HT1080 (cell line): Measurements from ENCODE around the gene NYAP1. TPM values are rescaled to one million over a fixed set of nuclear protein-coding genes. Genes with fewer than 3 reads are reported as not detected.
"Not testable (repeated sequence)": the region's sequence is repeated elsewhere in the genome, so short reads cannot be mapped to it uniquely, and the experiment has no call there.

Experiments
- DNase-seq: peaks from one replicate; pipeline ENCODE4 v3.0.0-alpha.2; 2015; ENCODE audit warnings: low read depth
- total RNA-seq: library from RNA; depleted of rRNA; stranded (reverse); fragments of >200 nt; shearing (Covaris generic); gene quantifications from 2 replicates; pipeline ENCODE4 v1.2.3, GENCODE V29; 2014

NYAP1 gene
- total RNA-seq, 1 experiment from 2014 or later = 0.10 TPM

DNA sequence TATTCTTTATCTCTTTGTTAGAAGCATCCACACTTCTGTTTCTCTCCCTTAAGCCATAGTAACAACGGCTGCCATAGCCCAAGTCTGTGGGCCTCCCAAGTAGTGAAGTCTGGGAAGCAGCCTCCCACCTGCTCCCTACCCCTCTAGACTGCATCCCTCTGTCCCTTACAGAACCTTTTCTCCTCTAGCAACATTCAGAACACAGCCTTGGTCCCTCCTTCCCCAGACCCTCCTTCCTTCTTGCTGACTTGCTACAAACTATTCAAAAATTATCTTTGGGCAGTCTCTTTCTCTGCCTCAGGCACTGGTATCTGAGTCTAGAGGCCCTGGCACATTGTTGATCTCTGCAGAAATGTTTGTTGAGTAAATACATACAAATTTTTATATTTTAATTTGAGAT is 2.3 kb upstream of the NYAP1 start:
- no peak for DNase-seq

DNA sequence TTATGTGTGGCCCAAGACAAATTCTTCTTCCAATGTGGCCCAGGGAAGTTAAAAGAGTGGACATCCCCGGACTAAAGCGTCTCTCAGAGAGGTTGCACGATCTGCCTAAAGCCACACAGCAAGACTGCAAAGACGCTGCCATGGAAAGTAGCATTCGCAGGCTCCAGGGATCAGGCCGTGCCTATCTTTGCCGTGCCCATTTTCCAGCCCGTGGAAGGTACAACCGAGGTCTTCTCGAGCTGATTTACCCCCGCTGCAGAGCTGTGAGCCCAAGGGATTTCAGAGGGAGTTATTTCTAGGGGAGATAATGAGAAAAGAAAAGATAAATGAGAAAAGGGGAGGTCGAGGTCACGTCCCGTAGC is 1.0 kb upstream of the NYAP1 start:
- DNase-seq = no peak

DNA sequence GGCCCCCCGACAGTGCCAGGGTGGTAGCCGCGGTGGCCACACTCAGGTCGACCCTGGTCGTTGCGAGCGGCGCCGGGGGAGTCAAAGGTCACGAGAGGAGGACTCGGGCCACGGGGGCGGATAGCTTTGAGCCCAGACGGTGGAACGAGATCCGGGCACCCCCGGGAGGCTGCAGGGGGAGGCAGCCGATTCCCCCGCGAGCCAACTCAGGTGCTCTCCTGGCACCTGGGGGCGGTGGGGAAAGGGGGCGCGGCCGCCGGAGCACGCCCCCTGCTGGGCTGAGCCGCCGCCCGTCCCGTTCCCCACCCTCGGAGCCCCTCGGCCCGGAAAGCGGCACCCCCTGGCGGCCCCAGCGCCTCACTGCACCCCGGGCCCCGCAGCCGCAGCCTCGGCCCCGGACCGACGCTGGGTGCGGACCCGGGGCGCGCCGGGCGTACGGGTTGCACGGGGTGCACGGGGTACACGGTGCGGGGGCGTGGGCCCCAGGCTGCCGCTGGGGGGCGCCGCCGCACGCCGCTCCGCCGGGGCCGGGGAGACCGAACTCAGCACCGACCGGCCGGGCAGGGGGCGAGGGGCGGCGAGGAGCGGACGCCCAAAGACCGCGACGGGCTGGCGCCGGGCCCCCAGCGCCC is 521 bp upstream of the NYAP1 start:
- DNase-seq = peak; percentile 44

GRCh38 chr7:100484673-100485045 is 932 bp downstream of the NYAP1 start:
- DNase-seq = no peak

DNA sequence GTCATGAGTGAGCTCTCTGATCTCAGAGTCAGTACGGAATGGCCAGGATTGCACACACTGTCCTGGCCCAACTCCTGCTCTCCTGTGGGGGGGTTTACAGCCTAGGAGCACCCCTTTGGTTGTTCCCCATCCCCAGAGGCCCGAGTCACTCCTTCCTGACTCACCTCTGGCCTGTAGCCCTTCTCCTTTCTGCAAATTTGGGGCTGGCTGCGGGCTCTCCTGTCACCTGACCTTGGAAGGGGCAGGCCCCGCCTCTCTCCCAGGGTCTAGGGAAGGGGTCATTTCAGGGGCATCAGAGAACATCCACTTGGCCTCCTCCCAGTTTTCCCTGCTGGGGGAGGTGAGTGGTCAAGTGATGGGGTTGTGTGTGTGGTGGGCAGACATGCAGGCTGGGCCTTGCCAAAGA is 1.7 kb downstream of the NYAP1 start:
- DNase-seq = no peak

GRCh38 chr7:100486111-100486636 is 2.4 kb downstream of the NYAP1 start:
- DNase-seq = no peak

- no peak for DNase-seq
These were observed 3.2 kb downstream of the NYAP1 start for GRCh38 chr7:100486753-100487446.

DNA sequence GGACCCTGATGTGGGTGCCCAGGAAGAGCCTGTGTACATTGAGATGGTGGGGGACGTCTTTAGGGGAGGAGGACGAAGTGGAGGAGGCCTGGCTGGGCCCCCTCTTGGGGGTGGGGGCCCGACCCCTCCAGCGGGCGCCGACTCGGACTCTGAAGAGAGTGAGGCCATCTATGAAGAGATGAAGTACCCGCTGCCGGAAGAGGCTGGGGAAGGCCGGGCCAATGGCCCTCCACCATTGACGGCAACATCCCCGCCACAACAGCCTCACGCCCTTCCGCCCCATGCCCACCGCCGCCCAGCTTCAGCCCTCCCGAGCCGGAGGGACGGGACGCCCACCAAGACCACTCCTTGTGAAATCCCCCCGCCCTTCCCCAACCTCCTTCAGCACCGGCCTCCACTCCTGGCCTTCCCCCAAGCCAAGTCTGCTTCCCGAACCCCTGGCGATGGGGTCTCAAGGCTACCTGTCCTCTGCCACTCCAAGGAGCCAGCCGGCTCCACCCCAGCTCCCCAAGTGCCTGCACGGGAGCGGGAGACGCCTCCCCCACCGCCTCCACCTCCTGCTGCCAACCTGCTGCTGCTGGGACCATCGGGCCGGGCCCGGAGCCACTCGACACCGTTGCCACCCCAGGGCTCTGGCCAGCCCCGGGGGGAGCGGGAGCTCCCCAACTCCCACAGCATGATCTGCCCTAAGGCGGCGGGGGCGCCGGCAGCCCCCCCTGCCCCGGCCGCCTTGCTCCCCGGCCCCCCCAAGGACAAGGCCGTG is 4.8 kb downstream of the NYAP1 start:
- no peak for DNase-seq

- DNase-seq = no peak
These were observed 5.4 kb downstream of the NYAP1 start for GRCh38 chr7:100489121-100489520.

- DNase-seq = peak; percentile 85
These were observed 6.1 kb downstream of the NYAP1 start for GRCh38 chr7:100489824-100490223.

- no peak for DNase-seq
These were observed 6.9 kb downstream of the NYAP1 start for GRCh38 chr7:100490483-100491191.

DNA sequence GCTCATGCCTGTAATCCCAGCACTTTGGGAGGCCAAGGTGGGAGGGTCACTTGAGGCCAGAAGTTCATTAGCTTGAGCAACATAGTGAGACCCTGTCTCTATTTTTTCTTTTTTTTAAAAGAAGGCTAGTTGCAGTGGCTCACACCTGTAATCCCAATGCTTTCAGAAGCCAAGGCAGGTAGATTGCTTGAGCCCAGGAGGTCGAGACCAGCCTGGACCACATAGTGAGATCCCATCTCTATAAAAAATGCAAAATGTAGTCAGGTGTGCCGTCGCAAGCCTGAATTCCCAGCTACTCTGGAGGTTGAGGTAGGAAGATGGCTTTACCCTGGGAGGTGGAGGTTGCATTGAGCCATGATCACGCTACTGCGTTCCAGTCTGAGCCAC is 7.5 kb downstream of the NYAP1 start:
- DNase-seq = no peak

- DNase-seq = no peak
These were observed 9.2 kb downstream of the NYAP1 start for GRCh38 chr7:100492738-100493475.

DNA sequence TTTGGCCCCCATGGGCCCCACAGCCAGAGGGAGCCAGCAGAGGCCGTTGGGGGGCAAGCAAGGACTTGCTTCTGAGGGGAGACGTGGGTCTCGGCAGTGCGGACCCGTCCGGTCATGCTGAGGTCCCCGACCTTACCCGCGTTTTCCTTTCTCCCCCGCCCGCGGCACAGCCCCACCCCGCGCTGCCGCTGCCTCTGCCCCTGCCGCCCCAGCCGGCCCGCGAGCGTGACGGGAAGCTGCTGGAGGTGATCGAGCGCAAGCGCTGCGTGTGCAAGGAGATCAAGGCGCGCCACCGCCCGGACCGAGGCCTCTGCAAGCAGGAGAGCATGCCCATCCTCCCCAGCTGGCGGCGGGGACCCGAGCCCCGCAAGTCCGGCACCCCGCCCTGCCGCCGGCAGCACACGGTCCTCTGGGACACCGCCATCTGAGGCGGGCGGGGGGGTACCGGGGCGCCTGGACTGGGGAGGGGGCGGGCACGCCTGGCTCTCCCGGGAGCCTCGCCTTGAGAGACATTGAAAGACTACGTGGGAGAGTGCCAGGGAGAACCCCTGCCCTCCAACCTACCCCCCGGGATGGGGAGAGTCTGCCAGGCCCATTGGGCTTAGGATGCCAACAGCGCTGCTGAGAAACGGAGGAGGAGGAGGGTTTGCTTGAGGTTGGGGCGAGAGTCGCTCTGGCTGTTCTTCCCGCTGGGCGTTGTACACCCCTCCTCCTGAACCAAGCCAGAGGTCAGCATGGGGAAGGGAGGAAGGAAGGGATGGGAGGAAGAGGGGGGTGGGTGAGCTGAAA is 9.9 kb downstream of the NYAP1 start:
- no peak for DNase-seq

DNA sequence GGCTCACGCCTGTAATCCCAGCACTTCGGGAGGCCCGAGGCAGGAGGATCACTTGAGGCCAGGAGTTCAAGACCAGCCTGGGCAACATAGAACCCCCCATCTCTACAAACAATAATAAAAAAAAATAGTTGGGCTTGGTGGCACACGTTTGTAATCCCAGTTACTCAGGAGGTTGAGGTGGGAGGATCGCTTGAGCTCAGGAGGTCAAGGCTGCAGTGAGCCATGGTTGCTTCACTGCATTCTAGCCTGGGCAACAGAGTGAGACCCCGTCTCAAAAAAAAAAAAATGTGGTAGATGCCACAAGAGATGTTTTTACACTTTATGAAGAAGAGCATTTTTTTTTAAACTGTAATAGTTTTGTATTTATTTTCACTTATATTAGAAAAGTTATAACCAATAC is 12.8 kb downstream of the NYAP1 start:
- DNase-seq = no peak

- DNase-seq = not testable (repeated sequence)
These were observed 17.0 kb downstream of the NYAP1 start for GRCh38 chr7:100500743-100501142.

DNA sequence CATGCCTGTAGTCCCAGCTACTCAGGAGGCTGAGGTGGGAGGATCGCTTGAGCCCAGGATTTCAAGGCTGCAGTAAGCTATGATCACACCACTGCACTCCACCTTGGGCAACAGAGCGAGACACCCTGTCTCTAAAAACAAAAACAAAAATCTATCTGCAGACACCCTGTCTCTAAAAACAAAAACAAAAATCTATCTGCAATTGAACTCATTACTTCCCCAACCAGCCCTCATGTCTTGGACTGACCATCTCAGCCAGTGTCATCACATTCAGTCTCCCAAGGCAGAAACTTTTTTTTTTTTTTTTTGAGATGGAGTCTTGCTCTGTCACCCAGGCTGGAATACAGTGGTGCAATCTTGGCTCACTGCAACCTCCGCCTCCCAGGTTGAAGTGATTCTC is 20.3 kb downstream of the NYAP1 start:
- not testable (repeated sequence) for DNase-seq

- no peak for DNase-seq
These were observed 21.3 kb downstream of the NYAP1 start for GRCh38 chr7:100504887-100505611.

DNA sequence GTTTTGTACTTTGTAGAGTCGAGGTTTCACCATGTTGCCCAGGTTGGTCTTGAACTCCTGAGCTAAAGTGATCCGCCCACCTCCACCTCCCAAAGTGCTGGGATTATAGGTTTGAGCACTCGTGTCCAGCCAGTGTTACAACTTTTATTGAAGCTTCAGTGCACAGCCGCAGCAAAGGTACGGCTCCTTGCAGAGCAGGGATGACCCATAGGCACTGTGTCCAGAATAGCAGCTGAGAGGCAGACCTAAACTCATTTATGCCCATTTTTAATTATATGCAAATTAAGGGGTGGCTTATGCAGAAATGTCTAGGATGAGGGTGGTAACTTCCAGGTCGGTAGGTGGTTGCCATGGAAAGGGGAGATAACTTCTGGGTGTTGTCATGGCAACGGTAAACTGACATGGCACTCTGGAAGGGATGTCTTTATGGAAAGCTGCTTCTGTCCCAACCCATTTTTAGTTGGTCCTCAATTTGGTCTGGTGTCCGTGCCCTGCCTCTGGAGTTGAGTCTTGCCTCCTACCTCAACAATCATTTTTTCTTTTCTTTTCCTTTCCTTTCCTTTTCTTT is 22.7 kb downstream of the NYAP1 start:
- DNase-seq = no peak
